Esophagus squamous epithelium (tissue), 4 donors: ENCODE results near the gene SPOCD1.
A peak's percentile ranks its signal among the peaks of the same experiment; 100 is the strongest.

Experiments
- CTCF ChIP-seq, 6 experiments: fragments of 450-650 bp in 4 of 6; fragments of 200-600 bp in 2 of 6; sonication (generic) in 2 of 6; IDR thresholded peaks; one replicate each; pipeline ENCODE4 v1.5.1; 2016 to 2019; ENCODE audit warnings: antibody characterized with exemption in 6 of 6, mild to moderate bottlenecking in 4 of 6, moderate library complexity in 4 of 6
- POLR2A ChIP-seq, 4 donors: fragments of 450-650 bp; IDR thresholded peaks; one replicate each; pipeline ENCODE4 v1.6.1; 2017; ENCODE audit warnings: antibody characterized with exemption in 4 of 4, mild to moderate bottlenecking in 4 of 4, moderate library complexity in 3 of 4

- TF ChIP-seq CTCF (IDR thresholded peaks at IDR 0.05), result peak; percentile 50 to 62 (median 56)
- no peak for TF ChIP-seq POLR2A (IDR thresholded peaks at IDR 0.05)
Observed at GRCh38 chr1:31762726-31763670, 52.8 kb downstream of the SPOCD1 start.
